Measurements from ENCODE around the gene PCLO. TPM values are rescaled to one million over a fixed set of nuclear protein-coding genes. Genes with fewer than 3 reads are reported as not detected.
"Not testable (repeated sequence)": the region's sequence is repeated elsewhere in the genome, so short reads cannot be mapped to it uniquely, and the experiment has no call there.

Gene PCLO
- total and polyA plus RNA-seq, 4 donors = under 0.01 to 1.2 (median 0.32) TPM

DNA sequence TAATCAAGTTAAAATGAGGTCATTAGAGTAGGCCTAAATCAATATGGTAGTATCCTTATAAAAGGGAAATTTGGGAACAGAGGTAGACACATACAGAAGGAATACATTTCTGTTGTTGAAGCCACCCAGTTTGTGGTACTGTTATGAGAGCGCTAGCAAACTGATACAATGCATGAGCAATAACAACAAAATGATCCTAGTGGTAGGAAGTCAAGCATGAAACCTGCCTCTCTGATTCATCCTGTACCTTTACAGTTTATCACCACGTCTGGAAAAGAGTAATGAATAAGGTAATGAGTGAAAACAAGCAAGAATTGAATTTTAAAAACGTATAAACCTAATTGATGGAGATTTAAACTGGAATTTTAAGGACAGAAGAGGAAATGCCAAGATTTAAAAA is 217.2 kb downstream of the PCLO start:
- no peak overlapping the region for H3K4me3 ChIP-seq (ENCODE audit: low read length in 2 of 2)
- no peaks in the 10 kb centered on the region for H3K4me1 ChIP-seq (ENCODE audit: control insufficient read depth in 1 of 2, insufficient read depth in 2 of 2, low read length in 2 of 2)
- 66 to 74% methylated on average over 3 of the region's 3 CpGs for WGBS, 2 donors
- H3K36me3 ChIP-seq (ENCODE audit: control insufficient read depth in 1 of 2, insufficient read depth in 2 of 2, low read length in 1 of 2) = no peaks in the 10 kb centered on the region
- no peaks in the 10 kb centered on the region for H3K27me3 ChIP-seq (ENCODE audit: control insufficient read depth in 1 of 2, insufficient read depth in 2 of 2, low read length in 1 of 2)
- H3K27ac ChIP-seq (ENCODE audit: low read depth in 1 of 2, low read length in 2 of 2) = no peak overlapping the region
- ATAC-seq (ENCODE audit: low FRiP score) (no peak), DNase-seq (no peak)
- H3K9me3 ChIP-seq (ENCODE audit: control insufficient read depth, low read length) = no peaks in the 10 kb centered on the region
- intact Hi-C loops (cut with DNase I) = no loop called here

DNA sequence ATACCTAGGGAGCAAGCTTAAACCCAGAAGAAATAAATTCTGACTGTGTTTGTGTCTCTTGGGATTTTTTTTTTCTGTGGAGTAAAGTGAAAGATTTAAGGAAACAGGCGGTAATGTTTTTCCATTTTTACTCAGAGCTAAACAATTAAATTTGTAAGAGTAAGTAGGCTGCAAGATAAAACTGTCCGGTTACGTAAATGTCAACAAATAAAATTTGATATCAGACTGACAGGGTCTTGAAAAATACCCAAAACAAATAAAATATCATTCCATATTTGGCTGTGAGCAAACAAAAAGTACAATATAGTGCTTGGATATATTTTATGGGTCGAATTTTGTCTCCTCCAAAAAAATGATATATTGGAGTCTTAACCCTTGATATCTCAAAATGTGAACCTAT is 217.6 kb downstream of the PCLO start:
- WGBS, 2 donors = 6 to 8% methylated on average over 4 of the region's 4 CpGs
- intact Hi-C loops (cut with DNase I) = no loop called here
- no peaks in the 10 kb centered on the region for H3K36me3 ChIP-seq (ENCODE audit: control insufficient read depth in 1 of 2, insufficient read depth in 2 of 2, low read length in 1 of 2)

DNA sequence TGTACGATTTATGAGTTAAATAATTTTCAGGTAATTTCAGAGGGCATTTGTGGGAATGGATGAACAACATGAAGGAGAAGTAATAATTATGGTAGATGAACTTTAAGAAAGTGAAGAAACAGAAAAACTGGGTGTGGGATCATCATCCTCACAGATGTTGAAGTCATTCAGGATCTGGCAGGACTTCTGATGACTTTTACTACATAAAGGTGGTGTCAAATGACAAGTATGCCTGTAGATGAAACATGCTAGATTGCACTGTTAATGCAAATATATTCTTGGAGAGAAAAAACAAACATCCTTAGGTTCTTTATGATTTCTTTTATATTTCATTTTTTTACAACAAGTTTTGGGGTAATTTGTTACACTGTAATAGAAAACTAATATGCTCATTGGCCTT is 230.2 kb downstream of the PCLO start:
- ATAC-seq (ENCODE audit: low FRiP score) (no peak), DNase-seq (no peak)
- no peaks in the 10 kb centered on the region for H3K36me3 ChIP-seq (ENCODE audit: control insufficient read depth in 1 of 2, insufficient read depth in 2 of 2, low read length in 1 of 2)
- no peaks in the 10 kb centered on the region for H3K27me3 ChIP-seq (ENCODE audit: control insufficient read depth in 1 of 2, insufficient read depth in 2 of 2, low read length in 1 of 2)
- H3K4me1 ChIP-seq (ENCODE audit: control insufficient read depth in 1 of 2, insufficient read depth in 2 of 2, low read length in 2 of 2) = no peaks in the 10 kb centered on the region
- intact Hi-C loops (cut with DNase I) = no loop called here
- H3K4me3 ChIP-seq (ENCODE audit: low read length in 2 of 2) = no peak overlapping the region
- no peak overlapping the region for H3K27ac ChIP-seq (ENCODE audit: low read depth in 1 of 2, low read length in 2 of 2)
- 75 to 78% methylated on average over 1 of the region's 1 CpG for whole genome bisulfite sequencing, 2 donors
- H3K9me3 ChIP-seq (ENCODE audit: control insufficient read depth, low read length) = no peaks in the 10 kb centered on the region

More for the DNA sequence above, 217.6 kb downstream of the PCLO start:
- Histone ChIP-seq H3K4me3 (ENCODE audit: low read length in 2 of 2) (no peak overlapping the region), H3K9me3 (ENCODE audit: control insufficient read depth, low read length) (no peaks in the 10 kb centered on the region), H3K27ac (ENCODE audit: low read depth in 1 of 2, low read length in 2 of 2) (no peak overlapping the region), H3K27me3 (ENCODE audit: control insufficient read depth in 1 of 2, insufficient read depth in 2 of 2, low read length in 1 of 2) (no peaks in the 10 kb centered on the region), H3K4me1 (ENCODE audit: control insufficient read depth in 1 of 2, insufficient read depth in 2 of 2, low read length in 2 of 2) (no peaks in the 10 kb centered on the region)
- DNase-seq (no peak), ATAC-seq (ENCODE audit: low FRiP score) (no peak)

DNA sequence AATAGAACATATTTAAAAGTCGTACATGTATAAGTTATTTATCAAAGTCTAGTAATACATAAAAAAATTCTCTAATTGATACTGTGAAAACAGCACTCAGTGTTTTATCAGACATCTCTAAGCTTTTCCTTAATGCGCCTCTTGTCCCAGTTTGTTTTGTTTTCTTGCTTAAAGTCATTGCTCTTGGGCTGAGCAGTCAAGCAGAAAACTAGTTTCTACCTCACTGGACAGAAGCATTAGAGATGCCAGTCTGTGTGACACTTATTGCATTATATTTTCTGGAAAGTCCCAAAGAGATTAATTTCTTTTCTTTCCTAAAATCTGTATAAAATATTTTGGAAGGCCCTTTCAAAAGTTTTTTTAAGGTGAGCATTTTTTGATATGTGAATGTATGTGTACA is 236.2 kb downstream of the PCLO start:
- no peaks in the 10 kb centered on the region for H3K36me3 ChIP-seq (ENCODE audit: control insufficient read depth in 1 of 2, insufficient read depth in 2 of 2, low read length in 1 of 2)
- ATAC-seq (ENCODE audit: low FRiP score) (no peak), DNase-seq (no peak)
- H3K9me3 ChIP-seq (ENCODE audit: control insufficient read depth, low read length) = no peaks in the 10 kb centered on the region
- intact Hi-C loops (cut with DNase I) = no loop called here
- 53 to 60% methylated on average over 2 of the region's 2 CpGs for WGBS, 2 donors
- H3K4me3 ChIP-seq (ENCODE audit: low read length in 2 of 2) = no peak overlapping the region
- no peak overlapping the region for H3K27ac ChIP-seq (ENCODE audit: low read depth in 1 of 2, low read length in 2 of 2)
- H3K4me1 ChIP-seq (ENCODE audit: control insufficient read depth in 1 of 2, insufficient read depth in 2 of 2, low read length in 2 of 2) = no peaks in the 10 kb centered on the region
- H3K27me3 ChIP-seq (ENCODE audit: control insufficient read depth in 1 of 2, insufficient read depth in 2 of 2, low read length in 1 of 2) = no peaks in the 10 kb centered on the region

DNA sequence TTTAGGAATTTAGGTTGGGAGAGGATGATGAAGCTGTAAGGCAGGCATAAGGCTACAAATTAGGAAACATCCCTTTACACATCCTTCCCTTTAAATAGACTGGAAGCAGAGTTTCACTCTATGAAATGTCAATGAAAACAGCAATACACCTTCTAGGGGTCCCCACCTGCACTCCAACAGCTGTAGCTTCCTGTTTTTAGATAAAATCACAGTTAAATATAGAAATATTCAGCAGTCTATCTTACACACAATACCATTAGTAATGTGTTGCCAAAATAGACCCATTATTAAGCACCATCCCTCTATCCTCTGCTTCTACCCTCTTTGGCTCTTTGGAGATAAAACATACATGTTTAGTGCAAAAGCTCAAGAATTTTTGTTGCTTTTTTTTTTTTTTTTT is 237.4 kb downstream of the PCLO start:
- no peaks in the 10 kb centered on the region for H3K27me3 ChIP-seq (ENCODE audit: control insufficient read depth in 1 of 2, insufficient read depth in 2 of 2, low read length in 1 of 2)
- ATAC-seq (ENCODE audit: low FRiP score) = no peak
- H3K9me3 ChIP-seq (ENCODE audit: control insufficient read depth, low read length) = no peaks in the 10 kb centered on the region
- H3K27ac ChIP-seq (ENCODE audit: low read depth in 1 of 2, low read length in 2 of 2) = no peak overlapping the region
- H3K4me3 ChIP-seq (ENCODE audit: low read length in 2 of 2) = no peak overlapping the region
- no peaks in the 10 kb centered on the region for H3K4me1 ChIP-seq (ENCODE audit: control insufficient read depth in 1 of 2, insufficient read depth in 2 of 2, low read length in 2 of 2)
- no peak for DNase-seq
- no peaks in the 10 kb centered on the region for H3K36me3 ChIP-seq (ENCODE audit: control insufficient read depth in 1 of 2, insufficient read depth in 2 of 2, low read length in 1 of 2)
- intact Hi-C loops (cut with DNase I) = no loop called here

DNA sequence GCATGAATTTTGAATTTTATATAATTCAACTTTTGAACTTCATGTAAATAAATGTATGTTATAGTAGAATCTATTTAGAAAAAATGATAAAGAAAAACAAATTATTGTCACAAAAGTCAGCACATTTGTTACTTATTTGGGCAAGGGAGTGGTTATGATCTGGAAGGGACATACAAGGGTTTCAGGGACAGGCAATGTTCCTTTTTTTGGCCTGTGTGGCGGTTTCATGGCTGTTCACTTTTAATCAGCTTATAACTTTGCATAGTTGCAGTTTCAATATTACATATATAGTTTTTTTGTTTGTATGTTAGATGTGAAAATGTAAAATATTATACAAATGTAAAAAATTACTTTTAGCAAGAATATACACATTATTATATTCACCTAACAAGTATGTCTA is 256.2 kb downstream of the PCLO start:
- DNase-seq (no peak), ATAC-seq (ENCODE audit: low FRiP score) (no peak)
- Histone ChIP-seq H3K27me3 (ENCODE audit: control insufficient read depth in 1 of 2, insufficient read depth in 2 of 2, low read length in 1 of 2) (no peaks in the 10 kb centered on the region), H3K36me3 (ENCODE audit: control insufficient read depth in 1 of 2, insufficient read depth in 2 of 2, low read length in 1 of 2) (no peaks in the 10 kb centered on the region), H3K27ac (ENCODE audit: low read depth in 1 of 2, low read length in 2 of 2) (no peak overlapping the region), H3K4me3 (ENCODE audit: low read length in 2 of 2) (no peak overlapping the region), H3K4me1 (ENCODE audit: control insufficient read depth in 1 of 2, insufficient read depth in 2 of 2, low read length in 2 of 2) (no peaks in the 10 kb centered on the region), H3K9me3 (ENCODE audit: control insufficient read depth, low read length) (no peaks in the 10 kb centered on the region)
- intact Hi-C loops (cut with DNase I) = no loop called here
- WGBS, 2 donors = 52 to 95% methylated on average over 1 of the region's 1 CpG

DNA sequence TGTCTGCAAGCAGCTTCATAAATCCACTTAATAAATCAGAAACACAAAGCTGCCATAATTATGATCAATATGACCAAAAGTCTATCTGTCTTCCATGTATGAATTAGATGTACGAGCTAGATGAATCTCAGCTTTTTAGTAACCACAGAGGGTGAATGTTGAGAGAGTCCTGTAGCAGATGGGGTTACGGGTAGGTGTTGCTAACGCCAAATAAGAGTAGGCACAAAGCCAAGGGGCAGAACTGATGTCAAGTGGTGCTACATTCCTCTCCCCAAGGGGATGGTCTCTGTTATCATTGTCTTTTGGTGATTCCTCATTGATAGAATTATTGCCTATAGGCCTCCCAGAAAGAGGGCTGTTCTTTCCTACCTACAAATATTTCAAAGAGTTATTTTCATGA is 257.8 kb downstream of the PCLO start:
- intact Hi-C loops (cut with DNase I) = no loop called here
- Histone ChIP-seq H3K4me1 (ENCODE audit: control insufficient read depth in 1 of 2, insufficient read depth in 2 of 2, low read length in 2 of 2) (no peaks in the 10 kb centered on the region), H3K4me3 (ENCODE audit: low read length in 2 of 2) (no peak overlapping the region), H3K36me3 (ENCODE audit: control insufficient read depth in 1 of 2, insufficient read depth in 2 of 2, low read length in 1 of 2) (no peaks in the 10 kb centered on the region), H3K27ac (ENCODE audit: low read depth in 1 of 2, low read length in 2 of 2) (no peak overlapping the region), H3K27me3 (ENCODE audit: control insufficient read depth in 1 of 2, insufficient read depth in 2 of 2, low read length in 1 of 2) (no peaks in the 10 kb centered on the region), H3K9me3 (ENCODE audit: control insufficient read depth, low read length) (no peaks in the 10 kb centered on the region)
- no peak for ATAC-seq (ENCODE audit: low FRiP score)
- DNase-seq = no peak
- 69 to 71% methylated on average over 3 of the region's 3 CpGs for WGBS, 2 donors

GRCh38 chr7:82901098-82901497 is 261.6 kb downstream of the PCLO start:
- WGBS, 2 donors = 64 to 66% methylated on average over 2 of the region's 2 CpGs
- H3K36me3 ChIP-seq (ENCODE audit: control insufficient read depth in 1 of 2, insufficient read depth in 2 of 2, low read length in 1 of 2); H3K4me1 ChIP-seq (ENCODE audit: control insufficient read depth in 1 of 2, insufficient read depth in 2 of 2, low read length in 2 of 2); H3K27ac ChIP-seq (ENCODE audit: low read depth in 1 of 2, low read length in 2 of 2); H3K9me3 ChIP-seq (ENCODE audit: control insufficient read depth, low read length); H3K27me3 ChIP-seq (ENCODE audit: control insufficient read depth in 1 of 2, insufficient read depth in 2 of 2, low read length in 1 of 2); DNase-seq; intact Hi-C loops (cut with DNase I); ATAC-seq (ENCODE audit: low FRiP score); H3K4me3 ChIP-seq (ENCODE audit: low read length in 2 of 2): not testable (repeated sequence)

DNA sequence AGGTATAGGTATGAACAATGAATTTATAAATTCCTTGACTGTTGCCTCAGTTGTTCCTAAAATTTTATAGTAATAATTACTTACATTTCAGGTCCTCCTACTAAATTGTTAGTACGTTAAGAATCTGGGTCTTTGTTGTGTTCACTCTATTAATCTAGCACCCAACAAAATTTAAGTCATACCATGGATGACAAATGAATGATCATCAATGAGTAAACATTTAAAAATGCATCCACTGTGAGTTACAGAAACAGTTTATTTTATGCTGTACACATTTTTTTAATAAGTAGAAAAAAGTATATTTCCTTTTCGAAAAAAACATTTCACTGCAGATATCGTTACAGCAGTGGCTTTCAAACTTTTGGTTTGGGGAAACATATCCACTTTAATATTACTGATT is 265.2 kb downstream of the PCLO start:
- ATAC-seq (ENCODE audit: low FRiP score) = no peak

More for the DNA sequence above, 265.2 kb downstream of the PCLO start:
- Histone ChIP-seq H3K36me3 (ENCODE audit: control insufficient read depth in 1 of 2, insufficient read depth in 2 of 2, low read length in 1 of 2) (no peaks in the 10 kb centered on the region), H3K9me3 (ENCODE audit: control insufficient read depth, low read length) (no peaks in the 10 kb centered on the region), H3K4me3 (ENCODE audit: low read length in 2 of 2) (no peak overlapping the region), H3K27me3 (ENCODE audit: control insufficient read depth in 1 of 2, insufficient read depth in 2 of 2, low read length in 1 of 2) (no peaks in the 10 kb centered on the region), H3K4me1 (ENCODE audit: control insufficient read depth in 1 of 2, insufficient read depth in 2 of 2, low read length in 2 of 2) (no peaks in the 10 kb centered on the region), H3K27ac (ENCODE audit: low read depth in 1 of 2, low read length in 2 of 2) (no peak overlapping the region)
- 76% methylated on average over 3 of the region's 3 CpGs for WGBS, 2 donors
- no peak for DNase-seq
- intact Hi-C loops (cut with DNase I) = no loop called here
